Islet precursor cell (in vitro differentiated cells): ENCODE results near the gene RNF113B.
A peak's percentile ranks its signal among the peaks of the same experiment; 100 is the strongest.

Source experiments
- DNase-seq: peaks from one replicate; pipeline ENCODE4 v3.0.0-alpha.2; 2018

The RNF113B gene

DNA sequence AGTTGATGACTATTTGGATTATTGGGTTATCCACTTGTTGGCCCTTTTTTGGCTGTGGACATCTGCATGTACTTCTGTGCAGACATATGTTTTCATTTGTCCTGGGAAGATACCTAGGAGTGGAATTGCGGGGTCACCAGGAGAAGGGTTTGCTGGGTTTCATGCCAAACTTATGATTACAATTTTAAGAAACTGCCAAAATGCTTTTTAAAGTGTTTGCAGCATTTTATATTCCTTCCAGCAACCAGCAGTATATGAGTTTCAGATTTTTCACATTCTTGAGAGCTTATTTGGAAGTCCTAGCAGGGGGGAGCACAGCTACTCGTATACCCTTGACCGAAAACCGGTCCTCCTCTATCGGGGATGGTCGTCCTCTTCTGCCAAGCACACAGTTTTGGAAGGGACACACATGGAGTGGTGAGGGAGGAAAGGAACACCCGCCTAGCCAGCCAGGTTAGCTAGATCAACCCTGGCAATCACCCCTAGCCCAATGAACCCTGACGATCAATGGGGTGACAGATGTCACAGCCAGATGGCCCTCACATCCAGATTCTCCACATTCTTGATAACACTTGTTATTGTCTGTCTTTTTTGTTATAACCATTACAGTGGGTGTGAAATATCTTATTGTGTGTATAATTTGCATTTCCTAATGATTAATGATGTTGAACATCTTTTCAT, 26.7 kb upstream of the RNF113B start:
- DNase-seq: no peak

DNA sequence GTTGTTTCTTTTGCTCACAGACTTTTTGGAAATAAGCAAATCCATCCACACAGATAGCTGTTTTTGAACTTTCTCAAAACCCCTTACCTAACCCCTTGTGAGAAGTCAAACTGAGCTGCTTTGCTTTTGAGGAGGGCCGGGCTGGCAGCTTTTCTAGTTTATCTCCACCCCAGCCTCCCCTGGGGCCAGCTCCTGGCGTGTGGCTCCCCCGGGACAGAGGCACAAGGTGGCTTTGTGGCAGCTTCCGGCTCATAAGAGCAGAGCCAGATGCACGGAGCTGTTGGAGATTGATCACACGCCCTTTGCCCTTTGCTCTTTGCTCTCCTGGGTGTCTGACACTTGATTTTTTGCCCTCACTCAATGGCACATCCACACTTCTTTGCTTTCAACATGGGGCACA, 24.9 kb upstream of the RNF113B start:
- peak; percentile 78 for DNase-seq

DNA sequence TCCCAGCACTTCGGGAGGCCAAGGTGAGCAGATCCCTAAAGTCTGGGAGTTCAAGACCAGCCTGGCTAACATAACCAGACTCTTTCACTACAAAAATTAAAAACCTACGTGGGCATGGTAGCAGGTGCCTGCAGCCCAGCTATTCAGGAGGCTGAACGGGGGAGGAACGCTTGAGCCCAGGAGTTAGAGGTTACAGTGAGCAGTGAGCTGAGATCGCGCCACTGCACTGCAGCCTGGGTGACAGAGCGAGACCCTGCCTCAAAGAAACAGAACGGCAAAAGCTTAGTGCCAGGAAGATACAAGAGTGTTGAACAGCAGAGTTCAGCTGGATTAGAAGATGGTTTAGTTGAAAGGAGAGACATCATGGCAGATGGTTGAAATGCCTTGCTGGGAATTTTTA, 24.1 kb upstream of the RNF113B start:
- DNase-seq: no peak

DNA sequence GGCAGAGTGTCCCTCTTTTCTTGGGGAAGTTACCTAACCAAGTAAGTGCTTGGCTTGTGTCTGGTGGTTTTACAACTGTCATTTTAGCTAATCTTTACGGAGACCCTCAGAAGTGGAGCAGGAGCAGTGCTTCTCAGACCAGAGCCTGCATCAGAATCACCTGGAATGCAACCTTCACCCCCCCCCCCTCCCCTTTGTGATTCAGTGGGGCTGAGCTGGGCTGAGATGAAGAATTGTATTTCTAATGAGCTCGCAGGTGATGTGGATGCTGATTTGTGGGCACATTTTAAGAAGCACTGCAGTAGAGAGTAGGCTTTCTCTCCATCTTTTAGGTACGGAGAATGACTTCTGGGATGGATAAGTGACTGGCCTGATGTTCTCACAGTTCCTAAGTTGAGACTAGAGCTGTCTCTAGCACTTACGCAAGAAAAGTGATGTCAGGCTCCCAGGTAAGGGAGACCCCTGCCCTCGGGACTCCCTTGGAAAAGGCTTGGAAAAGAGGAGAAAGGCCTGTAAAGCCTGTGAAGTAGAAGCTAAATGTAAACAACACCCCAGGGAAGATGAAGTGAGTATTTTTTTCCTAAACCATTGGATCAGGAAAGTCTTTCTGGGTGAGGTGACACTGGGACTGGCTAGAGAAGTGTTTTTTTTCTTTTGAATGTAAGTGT, 23.3 kb upstream of the RNF113B start:
- peak; percentile 81 for DNase-seq

DNA sequence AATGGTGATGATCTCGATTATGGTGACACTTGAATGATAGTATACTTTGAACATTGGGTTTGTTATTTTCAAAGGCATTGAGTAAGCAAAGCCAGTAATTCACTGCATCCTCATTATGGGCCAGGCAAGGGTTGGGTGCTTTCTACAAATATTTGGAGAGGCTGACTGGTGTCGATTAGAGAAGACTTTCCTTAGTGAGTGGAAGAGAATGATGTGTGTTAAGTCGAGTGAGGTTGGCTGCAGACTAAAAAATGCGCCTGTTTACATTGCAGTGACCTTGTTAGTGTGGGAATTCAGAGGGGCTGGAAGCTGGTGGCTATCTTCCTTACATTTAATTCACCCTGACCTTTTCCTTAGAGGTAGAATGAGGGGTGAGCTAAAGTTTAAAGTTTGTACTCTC, 22.4 kb upstream of the RNF113B start:
- DNase-seq: no peak

DNA sequence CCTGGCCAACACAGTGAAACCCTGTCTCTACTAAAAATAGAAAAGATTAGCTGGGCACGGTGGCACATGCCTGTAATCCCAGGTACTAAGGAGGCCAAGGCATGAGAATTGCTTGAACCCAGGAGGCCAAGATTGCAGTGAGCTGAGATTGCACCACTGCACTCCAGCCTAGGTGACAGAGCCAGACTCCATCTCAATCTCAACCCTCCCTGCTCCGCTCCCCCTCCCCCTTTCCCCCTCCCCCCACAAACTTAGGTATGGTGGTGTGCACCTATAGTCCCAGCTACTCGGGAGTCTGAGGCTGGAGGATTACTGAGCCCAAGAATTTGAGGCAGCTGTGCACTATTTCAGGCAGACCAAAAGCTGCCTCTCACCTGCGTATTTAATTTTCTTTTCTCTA, 21.6 kb upstream of the RNF113B start:
- DNase-seq: no peak

DNA sequence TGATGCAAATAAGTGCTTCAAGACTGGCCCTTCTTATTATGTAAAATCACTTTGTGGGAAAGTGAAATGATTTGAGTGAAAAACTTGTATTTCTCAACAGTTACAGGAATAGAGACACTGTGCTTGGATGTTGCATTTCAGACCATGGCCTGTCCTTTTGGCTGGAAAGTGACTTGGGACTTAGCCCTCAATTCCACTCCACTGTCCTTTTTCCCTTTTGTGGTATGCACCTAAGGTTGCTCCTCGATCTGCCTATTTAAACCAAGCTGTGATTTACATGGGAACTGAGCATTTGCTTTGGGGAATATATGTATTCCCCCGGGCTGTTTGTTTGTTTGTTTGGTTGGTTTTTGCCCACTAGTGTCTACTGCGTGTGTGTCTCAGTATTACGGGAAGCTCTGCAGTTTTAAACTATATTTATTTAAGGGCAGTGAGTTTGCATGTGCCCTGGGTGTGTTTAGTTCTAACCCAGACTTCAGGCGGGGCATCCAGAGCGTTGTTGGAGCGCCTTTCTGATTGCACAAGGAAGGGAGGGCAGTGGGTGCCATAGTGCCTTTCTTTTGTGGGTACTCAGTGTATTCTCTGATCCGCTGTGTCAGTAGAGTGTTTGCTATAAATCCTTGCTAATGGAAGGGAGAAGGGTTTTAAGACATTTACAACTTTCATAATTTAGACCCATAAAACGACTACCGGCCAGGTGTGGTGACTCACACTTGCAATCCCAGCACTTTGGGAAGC, 18.2 kb upstream of the RNF113B start:
- no peak for DNase-seq

DNA sequence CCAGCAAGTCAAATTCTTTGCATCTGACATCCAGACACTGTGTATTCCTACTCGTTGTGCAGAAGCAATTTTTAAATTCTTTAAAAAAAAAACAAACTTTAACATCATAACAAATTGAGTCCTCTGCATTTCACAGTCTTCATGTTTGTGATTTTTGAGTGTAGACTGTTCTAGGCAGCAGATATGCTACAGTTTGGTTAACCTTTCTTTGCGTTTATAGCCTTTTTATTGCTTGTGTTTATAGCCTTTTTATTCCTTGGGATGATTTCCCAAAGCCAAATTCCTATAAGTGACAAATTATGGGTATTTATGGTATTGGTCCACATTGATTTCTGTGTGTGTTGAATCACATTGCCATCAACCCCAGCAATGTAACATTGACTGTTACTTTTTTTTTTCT, 14.9 kb upstream of the RNF113B start:
- no peak for DNase-seq

DNA sequence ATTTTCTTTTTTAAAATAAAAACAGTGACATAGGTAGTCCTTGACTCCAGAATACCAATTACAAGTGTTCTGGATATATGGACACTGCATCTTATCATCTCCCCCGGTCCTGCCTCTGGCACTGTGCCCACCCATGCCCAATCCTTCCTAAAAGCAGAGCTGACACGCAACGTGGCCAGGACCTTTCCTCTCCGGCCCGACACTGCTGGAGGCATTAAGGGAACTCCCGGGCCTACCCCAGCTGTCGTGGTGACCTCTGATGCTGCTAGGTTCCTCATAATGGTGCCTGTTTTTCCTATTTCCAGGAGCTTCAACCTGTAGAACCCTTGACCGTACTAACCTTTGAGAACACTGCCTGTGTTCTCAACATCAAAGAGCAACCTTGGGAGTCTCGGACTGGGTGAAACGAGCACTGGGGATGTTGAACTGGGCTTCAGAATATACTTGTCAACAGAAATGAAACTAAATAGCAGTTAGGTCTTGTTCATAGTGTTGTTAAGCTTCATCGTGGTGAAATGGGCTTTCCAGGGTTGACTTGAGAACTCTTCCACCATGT, 13.9 kb upstream of the RNF113B start:
- no peak for DNase-seq

DNA sequence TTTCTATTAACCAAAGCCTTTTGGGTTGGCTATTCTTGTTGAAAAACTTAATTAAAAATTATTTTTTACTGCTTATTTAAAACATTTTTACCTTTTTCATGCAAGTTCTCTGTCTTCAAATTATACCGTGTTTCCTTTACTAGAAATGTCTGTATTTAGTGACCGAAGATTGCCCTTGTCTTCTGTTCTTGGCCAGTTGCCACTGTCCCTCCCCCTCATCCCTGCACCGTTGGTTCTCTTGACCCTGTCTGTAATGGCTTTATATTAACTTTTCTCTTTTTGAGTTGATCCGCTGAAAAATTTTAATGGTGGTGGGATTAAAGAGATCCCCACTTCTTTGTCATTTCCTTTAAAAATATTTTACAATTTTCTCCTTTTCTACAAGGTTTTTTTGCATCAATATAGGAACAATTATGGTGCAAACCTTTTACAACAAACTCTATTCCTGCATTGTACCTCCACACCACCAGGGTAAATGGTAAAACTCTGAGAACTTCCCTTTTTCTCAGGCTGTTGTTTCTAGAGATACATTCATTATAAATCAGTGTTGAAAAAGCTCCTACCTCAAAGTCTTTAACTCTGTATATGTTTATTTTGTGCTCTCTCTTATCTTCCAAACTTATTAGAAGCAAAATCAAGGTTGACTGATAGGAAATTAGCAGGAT, 12.9 kb upstream of the RNF113B start:
- DNase-seq: no peak

DNA sequence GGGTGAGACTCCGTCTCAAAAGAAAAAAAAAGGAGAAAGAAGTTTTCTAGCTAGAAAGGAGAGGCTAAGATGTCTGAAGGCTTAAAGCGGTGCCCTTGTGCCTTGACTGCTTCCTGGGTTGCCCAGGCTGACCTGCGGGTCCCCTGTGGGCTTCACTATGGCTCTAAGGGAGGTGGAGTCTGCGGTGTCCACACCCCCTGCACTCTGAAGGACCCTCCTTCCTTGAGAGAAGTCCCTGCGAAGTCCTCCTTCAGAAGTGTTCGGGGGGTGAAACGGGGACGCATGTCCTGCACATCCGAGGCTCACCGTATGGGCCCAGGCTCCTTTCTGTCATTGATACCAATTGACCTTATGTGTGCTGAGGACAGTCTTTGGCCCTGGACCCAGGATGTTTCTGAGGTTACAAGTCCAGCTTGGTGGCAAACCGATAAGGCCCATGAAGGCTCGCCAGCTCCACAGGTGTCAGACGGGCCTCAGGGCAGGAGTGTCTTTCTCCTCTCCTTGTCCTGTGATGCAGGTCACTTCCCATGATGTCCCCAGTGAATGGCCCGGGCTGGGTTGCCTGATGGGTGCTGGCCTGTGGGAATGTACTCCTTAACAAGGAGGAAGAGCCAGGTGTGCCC, 11.6 kb upstream of the RNF113B start:
- DNase-seq: no peak

DNA sequence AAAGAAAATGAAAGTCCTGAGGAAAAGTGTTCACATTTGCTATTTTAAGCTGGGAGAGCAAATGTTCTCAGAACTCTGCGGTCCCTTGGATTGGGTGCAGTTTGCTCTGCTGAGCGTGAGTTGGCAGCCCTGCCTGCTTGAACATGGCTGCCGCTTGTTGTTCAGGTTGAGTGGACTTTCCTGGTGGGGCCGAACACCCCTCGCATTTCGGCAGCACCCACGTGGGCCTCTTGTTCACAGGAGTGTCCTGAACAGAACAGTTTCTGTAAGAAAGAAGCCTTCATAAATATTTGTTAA, 10.8 kb upstream of the RNF113B start:
- no peak for DNase-seq

DNA sequence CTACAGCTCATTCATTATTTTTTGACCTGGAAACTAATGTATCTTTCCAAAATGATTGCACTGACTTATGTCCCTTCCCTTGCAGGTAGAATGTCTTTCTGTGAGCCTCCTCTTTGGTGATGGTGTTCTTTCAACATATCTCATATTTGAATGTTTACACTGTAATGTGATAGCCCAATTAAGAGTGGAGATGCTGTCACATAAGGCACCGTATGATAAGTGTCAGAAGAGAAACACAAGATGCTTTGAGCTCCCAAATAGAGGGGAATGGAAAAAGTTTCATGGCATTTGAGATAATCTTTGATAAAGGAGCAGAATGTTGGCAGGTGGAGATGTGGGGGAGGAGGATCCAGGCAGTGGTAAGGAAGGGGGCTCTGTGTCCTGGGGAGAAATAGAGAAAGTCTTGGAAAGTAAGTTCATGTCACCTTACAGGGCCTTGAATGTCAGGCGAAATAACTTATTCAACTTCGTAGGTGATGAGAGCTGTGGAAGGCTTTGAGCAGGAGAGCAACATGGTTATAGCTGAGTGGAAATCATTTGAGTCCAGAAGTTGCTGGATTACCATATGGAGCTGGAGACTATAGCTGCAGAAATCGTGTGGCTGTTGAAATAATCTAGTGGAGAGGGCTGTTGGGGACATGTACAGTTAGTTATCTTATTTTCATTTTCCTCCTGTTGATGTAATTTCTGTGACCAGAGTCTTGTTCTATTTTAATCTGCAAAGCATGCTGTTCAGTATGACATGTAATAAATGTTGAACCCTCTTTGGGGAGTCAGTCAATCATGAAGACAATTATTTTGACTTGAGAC, 10.3 kb upstream of the RNF113B start:
- no peak for DNase-seq

DNA sequence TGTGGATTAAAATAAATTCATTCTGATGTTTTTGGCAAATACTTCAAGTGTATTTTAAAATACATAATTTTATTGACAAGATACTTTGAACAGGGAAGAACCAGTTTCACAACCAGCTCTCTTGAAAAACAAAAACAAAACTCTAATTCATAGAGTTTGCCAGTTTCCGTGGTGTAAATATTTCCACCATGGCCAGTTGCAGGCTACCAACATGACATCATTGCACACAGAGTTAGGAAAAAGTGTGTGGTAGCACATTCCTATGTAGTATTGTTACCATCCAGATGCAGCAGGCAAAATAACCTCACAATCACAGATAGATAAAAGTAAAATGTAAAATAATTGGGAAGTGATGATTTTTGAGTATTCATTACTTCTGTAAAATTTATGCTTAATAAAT, 7.7 kb upstream of the RNF113B start:
- no peak for DNase-seq

DNA sequence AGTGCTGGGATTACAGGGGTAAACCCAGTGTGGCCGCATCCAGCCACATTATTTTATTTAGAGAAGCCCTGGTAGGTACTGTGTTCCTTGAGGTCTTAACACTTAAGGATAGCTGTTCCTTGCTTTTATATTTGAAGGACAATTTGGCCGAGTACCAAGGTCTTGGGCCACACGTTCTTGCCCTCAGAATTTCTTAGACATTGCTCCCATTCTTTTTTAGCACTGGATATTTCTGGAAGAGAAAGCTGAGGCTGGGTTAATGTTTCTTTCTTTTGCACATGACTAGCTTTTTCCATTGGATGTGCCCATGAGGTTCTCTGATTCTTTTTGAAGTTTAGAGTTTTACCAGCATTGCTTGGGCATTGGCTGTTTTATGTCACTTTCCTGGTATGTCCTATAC, 5.5 kb upstream of the RNF113B start:
- DNase-seq: no peak

DNA sequence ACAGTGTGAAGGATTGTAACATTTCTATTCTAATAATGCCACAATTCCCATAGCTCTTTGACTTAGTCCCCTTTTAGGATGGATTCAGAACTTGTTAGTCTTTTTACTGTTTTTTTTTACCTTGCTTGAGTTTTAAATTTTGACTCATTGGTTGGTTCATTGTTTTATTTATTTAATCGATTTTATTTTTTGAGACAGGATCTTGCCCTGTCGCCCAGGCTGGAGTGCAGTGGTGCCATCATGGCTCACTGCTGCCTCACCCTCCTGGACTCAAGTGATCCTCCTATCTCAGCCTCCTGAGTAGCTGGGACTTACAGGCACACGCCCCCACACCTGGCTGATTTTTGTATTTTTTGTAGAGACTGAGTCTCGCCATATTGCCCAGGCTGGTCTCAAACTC, 5.1 kb upstream of the RNF113B start:
- no peak for DNase-seq

DNA sequence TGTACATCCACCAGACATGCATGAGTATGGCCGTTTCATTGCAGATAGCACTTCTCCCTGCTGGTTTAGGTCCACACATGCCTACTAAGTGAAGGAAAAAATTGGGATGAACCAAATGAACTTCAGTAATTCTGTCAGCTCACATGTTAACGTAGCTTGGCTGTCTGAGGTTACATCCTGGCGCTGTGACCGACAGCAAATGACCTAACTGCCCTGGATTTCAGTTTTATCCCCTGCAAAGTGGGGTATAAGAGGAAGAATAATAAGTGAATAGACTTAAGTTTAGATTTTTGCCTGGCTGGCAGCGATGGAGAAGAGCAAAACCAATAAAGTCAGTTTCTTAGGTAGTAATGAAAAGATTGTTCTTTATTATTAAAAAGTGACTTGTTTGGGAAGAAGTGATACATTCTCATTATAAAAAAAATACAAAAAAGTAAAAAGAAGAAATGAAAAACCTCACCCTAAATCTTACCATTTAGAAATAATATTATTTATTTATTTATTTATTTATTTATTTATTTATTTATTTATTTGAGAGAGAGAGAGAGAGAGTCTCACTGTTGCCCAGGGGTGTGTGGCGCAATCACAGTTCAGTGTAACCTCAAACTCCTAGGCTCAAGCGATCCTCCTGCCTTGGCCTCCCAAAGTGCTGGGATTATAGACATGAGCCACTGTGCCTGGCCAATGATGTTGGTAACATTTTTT, 4.2 kb upstream of the RNF113B start:
- no peak for DNase-seq

DNA sequence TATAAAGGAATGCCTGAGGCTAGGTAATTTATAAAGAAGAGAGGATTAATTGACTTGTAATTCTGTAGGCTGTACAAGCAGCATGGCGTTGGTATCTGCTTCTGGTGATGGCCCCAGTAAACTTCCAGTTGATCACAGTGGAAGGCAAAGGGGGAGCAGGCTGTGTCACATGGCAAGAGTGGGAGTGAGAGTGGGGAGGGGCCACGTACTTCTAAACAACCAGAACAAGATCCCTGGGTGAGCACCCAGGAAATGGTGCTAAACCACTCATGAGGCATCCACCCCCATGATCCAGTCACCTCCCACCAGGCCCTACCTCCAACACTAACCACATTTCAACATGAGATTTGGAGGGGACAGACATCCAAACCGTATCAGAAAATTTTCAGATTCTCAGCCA, 3.0 kb upstream of the RNF113B start:
- DNase-seq: no peak

DNA sequence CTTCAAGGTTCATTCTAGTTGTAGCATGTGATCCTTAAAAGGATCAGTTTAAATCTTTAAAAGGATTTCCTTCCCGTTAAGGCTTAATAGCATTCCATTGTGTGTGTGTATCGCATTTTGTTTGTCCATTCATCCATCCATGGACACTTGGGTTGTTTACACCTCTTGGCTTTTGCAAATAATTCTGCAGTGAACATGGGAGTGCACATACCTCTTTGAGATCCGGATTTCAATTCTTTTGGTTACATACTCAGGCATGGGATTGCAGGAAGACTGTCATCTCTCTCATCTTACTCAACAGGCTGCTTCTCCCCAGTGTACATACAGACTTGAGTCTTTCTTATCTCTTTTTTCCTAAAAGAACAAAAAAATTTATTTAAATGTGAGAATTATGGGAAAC, 1.2 kb downstream of the RNF113B start:
- no peak for DNase-seq

DNA sequence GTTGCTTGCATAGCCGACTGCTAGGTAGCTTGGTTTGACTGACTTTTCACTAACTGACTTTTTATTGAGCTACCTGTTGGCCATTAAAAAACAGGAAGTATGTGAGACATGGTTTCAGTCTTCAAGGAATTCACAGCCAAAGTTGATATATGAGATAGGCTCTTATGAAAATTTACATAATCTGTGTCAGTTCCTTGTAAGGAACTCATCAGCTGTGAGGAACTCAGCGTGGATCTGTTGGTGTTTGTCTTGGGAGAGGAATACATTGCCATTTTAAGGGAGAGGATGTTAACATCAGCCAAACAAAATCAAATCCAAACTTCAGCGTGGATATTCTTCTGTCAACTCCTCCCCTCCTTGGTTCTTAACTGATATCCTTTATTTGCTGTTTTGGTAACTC, 2.0 kb downstream of the RNF113B start:
- no peak for DNase-seq

DNA sequence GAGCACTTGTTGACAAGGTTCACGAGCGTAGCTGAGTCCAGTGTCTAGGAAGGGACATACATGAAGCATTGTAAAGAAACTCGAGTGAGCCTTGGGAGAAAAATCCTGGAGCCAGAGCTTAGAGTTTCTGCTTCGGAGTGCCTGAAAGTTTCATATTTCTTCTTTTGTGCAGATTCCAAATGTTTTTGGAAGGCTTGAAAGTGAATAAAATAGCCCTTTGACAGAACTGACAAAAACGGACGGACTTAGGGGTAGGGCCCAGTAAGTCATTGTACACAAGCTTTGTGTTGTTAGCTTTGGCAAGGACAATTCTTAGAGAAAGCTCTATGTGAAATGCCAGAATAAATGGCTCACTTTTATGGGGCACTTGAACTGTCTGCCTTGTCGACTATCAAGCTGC, 2.8 kb downstream of the RNF113B start:
- DNase-seq: no peak
